Measurements from ENCODE around the gene MTA2. TPM values are rescaled to one million over a fixed set of nuclear protein-coding genes. Genes with fewer than 3 reads are reported as not detected.
"Not testable (repeated sequence)": the region's sequence is repeated elsewhere in the genome, so short reads cannot be mapped to it uniquely, and the experiment has no call there.

Gene MTA2
- total RNA-seq, 2 experiments from 2014 or later, result 130 to 174 TPM

- Histone ChIP-seq H3K9me2 (ENCODE audit: insufficient read depth, low read length) (no peaks in the 10 kb centered on the region), H3K79me2 (ENCODE audit: insufficient read depth, low read depth, low read length) (peaks cover 51% of the 10 kb centered on the region; the same call in 1 of the 2 replicates), H3K4me2 (ENCODE audit: low read length) (no peak overlapping the region), H3K27ac (ENCODE audit: low read depth, low read length, poor library complexity, severe bottlenecking) (no peak overlapping the region), H2AFZ (ENCODE audit: low read length) (no peak overlapping the region), H3K36me3 (ENCODE audit: insufficient read depth, low read length) (peaks cover 98% of the 10 kb centered on the region), H3K9me3 (ENCODE audit: low read length) (no peaks in the 10 kb centered on the region), H4K20me1 (ENCODE audit: insufficient read depth, low read length) (peaks cover 21% of the 10 kb centered on the region; the same call in 1 of the 2 replicates), H3K4me3 (ENCODE audit: low read depth, low read length, poor library complexity, severe bottlenecking) (no peak overlapping the region), H3K4me1 (ENCODE audit: insufficient read depth, low read length, poor library complexity, severe bottlenecking) (peaks cover 1% of the 10 kb centered on the region)
- DNase-seq (ENCODE audit: low spot score), result no peak
- intact Hi-C loops (cut with micrococcal nuclease; ENCODE audit: unreplicated experiment), result no loop called here
- BruUV-seq (replicated peaks), result no TSS peak
- no peak for TF ChIP-seq EZH2phosphoT487 (IDR thresholded peaks at IDR 0.05; ENCODE audit: borderline replicate concordance, low read depth, low read length)
- TF ChIP-seq CTCF (conservative IDR thresholded peaks at IDR 0.05; ENCODE audit: low read length), result no peak
- CTCF ChIA-PET (ENCODE audit: unreplicated experiment), result no interaction called here
- POLR2A ChIA-PET, result interaction anchor here (0.7 to 3.0 kb wide), 2 partner anchors 8 to 226 kb away, joined by 3 to 11 read pairs; no protein-coding TSS in a partner anchor
These were observed 36.4 kb downstream of the MTA2 start for GRCh38 chr11:62565100-62565802.

- intact Hi-C loops (cut with micrococcal nuclease; ENCODE audit: unreplicated experiment); H2AFZ ChIP-seq (ENCODE audit: low read length); BruUV-seq (replicated peaks); CTCF ChIA-PET (ENCODE audit: unreplicated experiment); H3K4me3 ChIP-seq (ENCODE audit: low read depth, low read length, poor library complexity, severe bottlenecking); DNase-seq (ENCODE audit: low spot score); H3K4me2 ChIP-seq (ENCODE audit: low read length); H3K27ac ChIP-seq (ENCODE audit: low read depth, low read length, poor library complexity, severe bottlenecking); H3K9me2 ChIP-seq (ENCODE audit: insufficient read depth, low read length); H3K9me3 ChIP-seq (ENCODE audit: low read length): not testable (repeated sequence)
- Histone ChIP-seq H3K79me2 (ENCODE audit: insufficient read depth, low read depth, low read length) (peaks cover 24% of the 10 kb centered on the region; the same call in 1 of the 2 replicates), H4K20me1 (ENCODE audit: insufficient read depth, low read length) (peaks cover 13% of the 10 kb centered on the region; the same call in 1 of the 2 replicates), H3K36me3 (ENCODE audit: insufficient read depth, low read length) (peaks cover 100% of the 10 kb centered on the region), H3K4me1 (ENCODE audit: insufficient read depth, low read length, poor library complexity, severe bottlenecking) (peaks cover 17% of the 10 kb centered on the region)
- POLR2A ChIA-PET, result interaction anchor here (1.0 kb wide), 1 partner anchor 11 kb away, joined by 3 read pairs; no protein-coding TSS in a partner anchor
These were observed 39.9 kb downstream of the MTA2 start for GRCh38 chr11:62561677-62562230.

- ChIA-PET POLR2A (interaction anchor here (1.0 kb wide), 2 partner anchors 12 kb away, joined by 3 to 4 read pairs; no protein-coding TSS in a partner anchor), CTCF (ENCODE audit: unreplicated experiment) (no interaction called here)
- peaks cover 100% of the 10 kb centered on the region for H3K36me3 ChIP-seq (ENCODE audit: insufficient read depth, low read length)
- no peaks in the 10 kb centered on the region for H3K9me2 ChIP-seq (ENCODE audit: insufficient read depth, low read length)
- H4K20me1 ChIP-seq (ENCODE audit: insufficient read depth, low read length), result peaks cover 10% of the 10 kb centered on the region; the same call in 1 of the 2 replicates
- BruUV-seq (replicated peaks), result no TSS peak
- TF ChIP-seq CTCF (conservative IDR thresholded peaks at IDR 0.05; ENCODE audit: low read length) (peak; percentile 75), EZH2phosphoT487 (IDR thresholded peaks at IDR 0.05; ENCODE audit: borderline replicate concordance, low read depth, low read length) (no peak)
- DNase-seq (ENCODE audit: low spot score), result peak; percentile 47
- no peak overlapping the region for H3K4me2 ChIP-seq (ENCODE audit: low read length)
- peaks cover 13% of the 10 kb centered on the region; the same call in 1 of the 2 replicates for H3K79me2 ChIP-seq (ENCODE audit: insufficient read depth, low read depth, low read length)
- no peak overlapping the region for H3K27ac ChIP-seq (ENCODE audit: low read depth, low read length, poor library complexity, severe bottlenecking)
- no peak overlapping the region for H3K4me3 ChIP-seq (ENCODE audit: low read depth, low read length, poor library complexity, severe bottlenecking)
- H2AFZ ChIP-seq (ENCODE audit: low read length), result no peak overlapping the region
- intact Hi-C loops (cut with micrococcal nuclease; ENCODE audit: unreplicated experiment), result no loop called here
- H3K4me1 ChIP-seq (ENCODE audit: insufficient read depth, low read length, poor library complexity, severe bottlenecking), result peaks cover 28% of the 10 kb centered on the region
- no peaks in the 10 kb centered on the region for H3K9me3 ChIP-seq (ENCODE audit: low read length)
These were observed 41.0 kb downstream of the MTA2 start for GRCh38 chr11:62560566-62561103.

GRCh38 chr11:62559626-62560025 lies 42.0 kb downstream of the MTA2 start:
- H3K4me3 ChIP-seq (ENCODE audit: low read depth, low read length, poor library complexity, severe bottlenecking); H4K20me1 ChIP-seq (ENCODE audit: insufficient read depth, low read length); H3K9me2 ChIP-seq (ENCODE audit: insufficient read depth, low read length); H3K4me2 ChIP-seq (ENCODE audit: low read length); CTCF ChIA-PET (ENCODE audit: unreplicated experiment); H2AFZ ChIP-seq (ENCODE audit: low read length); H3K27ac ChIP-seq (ENCODE audit: low read depth, low read length, poor library complexity, severe bottlenecking); H3K79me2 ChIP-seq (ENCODE audit: insufficient read depth, low read depth, low read length); intact Hi-C loops (cut with micrococcal nuclease; ENCODE audit: unreplicated experiment); DNase-seq (ENCODE audit: low spot score); H3K9me3 ChIP-seq (ENCODE audit: low read length): not testable (repeated sequence)
- peaks cover 100% of the 10 kb centered on the region for H3K36me3 ChIP-seq (ENCODE audit: insufficient read depth, low read length)
- POLR2A ChIA-PET, result interaction anchor here (1.0 kb wide), 1 partner anchor 13 kb away, joined by 4 read pairs; no protein-coding TSS in a partner anchor
- TSS peak; percentile 100 for BruUV-seq (replicated peaks)
- H3K4me1 ChIP-seq (ENCODE audit: insufficient read depth, low read length, poor library complexity, severe bottlenecking), result peaks cover 33% of the 10 kb centered on the region

Measured in OCI-LY7 (cell line).